Karpas-422 (cell line): ENCODE results near the gene PILRA. TPM values are rescaled to one million over a fixed set of nuclear protein-coding genes. Genes with fewer than 3 reads are reported as not detected.
A peak's percentile ranks its signal among the peaks of the same experiment; 100 is the strongest.
"Not testable (repeated sequence)": the region's sequence is repeated elsewhere in the genome, so short reads cannot be mapped to it uniquely, and the experiment has no call there.

Source experiments
- DNase-seq: peaks from one replicate; pipeline ENCODE4 v3.0.0-alpha.2; 2015
- H2AFZ ChIP-seq: fragments of 200-600 bp; sonication (generic); 2 replicates; pipeline ENCODE4 v1.6.1; 2014; ENCODE audit warnings: antibody characterized with exemption, low read length, mixed read lengths
- H3K27ac ChIP-seq: fragments of 200-600 bp; sonication (generic); 2 replicates; pipeline ENCODE4 v1.5.1; 2014; ENCODE audit warnings: mild to moderate bottlenecking, low read length, moderate library complexity
- H3K27me3 ChIP-seq: fragments of 200-600 bp; sonication (generic); 2 replicates; pipeline ENCODE4 v1.6.1; 2014; ENCODE audit warnings: low read length, mixed read lengths
- H3K36me3 ChIP-seq: fragments of 200-600 bp; sonication (generic); 2 replicates; pipeline ENCODE4 v1.6.1; 2014; ENCODE audit warnings: low read length, mixed read lengths; ENCODE audit not compliant: insufficient read depth
- H3K4me1 ChIP-seq: fragments of 200-600 bp; sonication (generic); 2 replicates; pipeline ENCODE4 v1.6.1; 2014; ENCODE audit warnings: mild to moderate bottlenecking, low read length, mixed read lengths
- H3K4me2 ChIP-seq: fragments of 200-600 bp; sonication (generic); 2 replicates; pipeline ENCODE4 v1.6.1; 2014; ENCODE audit warnings: low read length, low read depth, mild to moderate bottlenecking; ENCODE audit not compliant: poor library complexity, severe bottlenecking
- H3K4me3 ChIP-seq: fragments of 200-600 bp; sonication (generic); 2 replicates; pipeline ENCODE4 v1.5.1; 2014; ENCODE audit warnings: mild to moderate bottlenecking, antibody characterized with exemption, low read length, mixed read lengths
- H3K79me2 ChIP-seq: fragments of 200-600 bp; sonication (generic); 2 replicates; pipeline ENCODE4 v1.6.1; 2014; ENCODE audit warnings: mild to moderate bottlenecking, low read length, mixed read lengths
- H3K9ac ChIP-seq: fragments of 200-600 bp; sonication (generic); 2 replicates; pipeline ENCODE4 v1.6.0; 2014; ENCODE audit warnings: low read length
- H3K9me2 ChIP-seq: fragments of 200-600 bp; sonication (generic), shearing (Covaris generic); replicated peaks from 2 replicates; pipeline ENCODE4 v1.6.0; 2014; ENCODE audit warnings: mild to moderate bottlenecking, low read length, moderate library complexity; ENCODE audit not compliant: insufficient read depth
- H3K9me3 ChIP-seq: fragments of 300-700, 200-600 bp; sonication (generic); 2 replicates; pipeline ENCODE4 v1.6.1; 2014; ENCODE audit warnings: low read length, mixed read lengths
- H4K20me1 ChIP-seq: fragments of 200-600 bp; sonication (generic); 2 replicates; pipeline ENCODE4 v1.6.1; 2014; ENCODE audit warnings: mild to moderate bottlenecking, antibody characterized with exemption, low read length, low read depth; ENCODE audit not compliant: insufficient read depth
- total RNA-seq: library from RNA; depleted of rRNA; stranded (reverse); fragments of >200 nt; shearing (Covaris generic); gene quantifications from 2 replicates; pipeline ENCODE4 v1.2.3, GENCODE V29; 2014; ENCODE audit warnings: low replicate concordance

The PILRA gene
- total RNA-seq, 1 experiment from 2014 or later: 2.4 TPM

- H3K36me3 ChIP-seq: peaks cover 33% of the 10 kb centered on the region
- no peaks in the 10 kb centered on the region for H3K9me2 ChIP-seq
- no peak overlapping the region for H3K4me2 ChIP-seq
- no peak for DNase-seq
- H3K79me2 ChIP-seq: no peaks in the 10 kb centered on the region
- H3K4me1 ChIP-seq: peaks cover 29% of the 10 kb centered on the region
- H3K27me3 ChIP-seq: no peaks in the 10 kb centered on the region
- no peak overlapping the region for H3K9ac ChIP-seq
- H4K20me1 ChIP-seq: no peaks in the 10 kb centered on the region
- H3K27ac ChIP-seq: no peak overlapping the region
- H3K9me3 ChIP-seq: no peaks in the 10 kb centered on the region
- H2AFZ ChIP-seq: no peak overlapping the region
- H3K4me3 ChIP-seq: no peak overlapping the region
These were observed 10.2 kb upstream of the PILRA start for GRCh38 chr7:100363098-100363497.

GRCh38 chr7:100363797-100364196 lies 9.5 kb upstream of the PILRA start:
- not testable (repeated sequence) for H3K9me2 ChIP-seq, H3K27me3 ChIP-seq, H2AFZ ChIP-seq, DNase-seq, H3K4me2 ChIP-seq, H3K9me3 ChIP-seq, H3K9ac ChIP-seq, H4K20me1 ChIP-seq, H3K4me3 ChIP-seq, H3K27ac ChIP-seq, H3K79me2 ChIP-seq
- Histone ChIP-seq H3K36me3 (peaks cover 32% of the 10 kb centered on the region), H3K4me1 (peaks cover 36% of the 10 kb centered on the region)

DNA sequence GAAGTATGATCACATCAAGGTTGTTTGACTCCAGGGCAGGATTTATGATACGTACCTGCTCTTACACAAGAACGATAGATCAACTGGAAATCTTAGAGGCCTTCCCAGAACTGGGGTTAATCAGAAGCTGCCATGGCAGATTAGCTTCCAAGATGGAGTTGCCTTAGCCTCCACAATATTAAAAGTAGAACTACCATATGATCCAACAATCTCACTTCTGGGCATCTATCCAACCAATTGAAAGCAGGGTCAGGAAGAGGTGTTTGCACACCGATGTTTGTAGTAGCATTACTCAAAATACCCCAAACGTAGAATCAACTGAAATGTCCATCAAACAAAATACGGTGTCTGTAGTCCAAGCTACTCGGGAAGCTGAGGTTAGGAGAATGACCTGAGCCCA lies 8.8 kb upstream of the PILRA start:
- Histone ChIP-seq H4K20me1 (no peaks in the 10 kb centered on the region), H3K9me3 (no peaks in the 10 kb centered on the region)
- DNase-seq: no peak

DNA sequence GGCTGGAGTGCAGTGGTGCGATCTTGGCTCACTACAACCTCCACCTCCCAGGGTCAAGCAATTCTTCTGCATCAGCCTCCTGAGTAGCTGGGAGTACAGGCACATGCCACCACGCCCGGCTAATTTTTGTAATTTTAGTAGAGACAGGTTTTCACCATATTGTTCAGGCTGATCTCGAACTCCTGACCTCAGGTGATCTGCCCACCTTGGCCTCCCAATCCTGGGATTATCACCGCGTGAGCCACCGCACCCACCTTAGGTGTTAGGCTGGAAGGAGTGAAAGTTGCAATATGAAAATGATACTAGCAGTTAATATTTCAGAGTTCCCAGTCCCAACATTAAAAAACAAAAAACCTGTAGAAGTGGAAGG lies 7.3 kb upstream of the PILRA start:
- not testable (repeated sequence) for DNase-seq, H3K79me2 ChIP-seq, H3K9me2 ChIP-seq, H4K20me1 ChIP-seq, H3K4me2 ChIP-seq, H2AFZ ChIP-seq, H3K4me3 ChIP-seq, H3K27me3 ChIP-seq, H3K9me3 ChIP-seq
- H3K9ac ChIP-seq: 0 out of 2 replicates have a peak overlapping the region, but pooled peaks have one; percentile 21
- peaks cover 19% of the 10 kb centered on the region; the same call in 1 of the 2 replicates for H3K36me3 ChIP-seq
- H3K27ac ChIP-seq: peak overlapping the region; percentile 96
- peaks cover 53% of the 10 kb centered on the region for H3K4me1 ChIP-seq

More for the DNA sequence above, 8.8 kb upstream of the PILRA start:
- H3K4me2 ChIP-seq: no peak overlapping the region
- no peak overlapping the region for H3K4me3 ChIP-seq
- H3K79me2 ChIP-seq: no peaks in the 10 kb centered on the region
- no peaks in the 10 kb centered on the region for H3K27me3 ChIP-seq
- no peaks in the 10 kb centered on the region for H3K9me2 ChIP-seq
- no peak overlapping the region for H3K9ac ChIP-seq
- no peak overlapping the region for H3K27ac ChIP-seq
- H2AFZ ChIP-seq: no peak overlapping the region
- peaks cover 43% of the 10 kb centered on the region for H3K4me1 ChIP-seq
- H3K36me3 ChIP-seq: peaks cover 27% of the 10 kb centered on the region

DNA sequence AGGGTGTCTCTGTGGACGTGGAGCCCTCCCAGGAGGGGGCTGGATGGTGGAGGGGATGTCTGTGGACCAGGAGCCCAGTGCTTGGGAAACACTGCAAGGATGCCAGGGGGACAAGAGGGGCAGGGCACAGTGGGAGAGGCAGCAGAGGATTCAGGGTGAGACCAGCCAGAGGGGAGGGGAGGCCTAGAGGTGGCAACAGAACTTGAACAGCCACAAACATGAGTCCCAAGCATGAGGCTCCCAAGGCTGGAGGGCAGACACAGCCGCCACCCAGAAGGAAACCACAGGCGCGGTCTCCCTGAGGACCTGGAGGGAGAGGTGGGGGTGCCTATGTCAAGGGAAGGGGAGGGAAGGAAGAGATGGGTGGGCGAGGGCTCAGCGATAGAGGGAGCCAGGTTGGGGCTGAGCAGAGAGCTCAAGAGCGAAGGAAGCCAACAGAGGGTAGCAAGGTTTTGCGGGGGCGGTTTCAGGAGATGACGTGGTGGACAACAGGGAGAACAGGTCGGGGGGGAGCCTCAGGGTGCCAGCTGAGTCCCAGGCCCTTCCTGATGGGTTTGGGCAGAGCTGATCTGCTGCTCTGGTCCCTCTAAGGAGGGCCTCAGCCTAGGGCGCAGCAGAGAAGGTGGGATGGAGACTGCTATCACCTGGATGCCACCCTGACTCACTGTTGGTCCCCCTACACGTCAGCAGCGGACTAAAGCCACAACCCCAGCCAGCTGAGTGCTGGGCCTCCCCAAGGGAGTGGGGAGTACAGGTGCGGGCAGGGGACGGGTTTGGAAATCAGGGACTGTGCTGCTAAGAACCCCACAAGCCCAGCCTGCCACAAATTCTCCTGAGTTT lies 6.7 kb upstream of the PILRA start:
- H3K9me3 ChIP-seq: no peaks in the 10 kb centered on the region
- H3K4me1 ChIP-seq: peaks cover 53% of the 10 kb centered on the region
- H3K27me3 ChIP-seq: no peaks in the 10 kb centered on the region
- no peaks in the 10 kb centered on the region for H3K79me2 ChIP-seq
- no peak for DNase-seq
- H3K4me2 ChIP-seq: no peak overlapping the region
- H3K36me3 ChIP-seq: peaks cover 12% of the 10 kb centered on the region; the same call in 1 of the 2 replicates
- no peak overlapping the region for H2AFZ ChIP-seq
- H3K4me3 ChIP-seq: no peak overlapping the region
- H4K20me1 ChIP-seq: no peaks in the 10 kb centered on the region
- peak overlapping the region; percentile 24 for H3K9ac ChIP-seq
- H3K27ac ChIP-seq: peak overlapping the region; percentile 96
- no peaks in the 10 kb centered on the region for H3K9me2 ChIP-seq

- H3K4me3 ChIP-seq: no peak overlapping the region
- peaks cover 9% of the 10 kb centered on the region; the same call in 1 of the 2 replicates for H3K36me3 ChIP-seq
- no peak overlapping the region for H3K4me2 ChIP-seq
- H3K79me2 ChIP-seq: no peaks in the 10 kb centered on the region
- DNase-seq: no peak
- peak overlapping the region; percentile 96 for H3K27ac ChIP-seq
- H3K9me2 ChIP-seq: no peaks in the 10 kb centered on the region
- peak overlapping the region; percentile 24 for H3K9ac ChIP-seq
- H2AFZ ChIP-seq: no peak overlapping the region
- H4K20me1 ChIP-seq: no peaks in the 10 kb centered on the region
- no peaks in the 10 kb centered on the region for H3K9me3 ChIP-seq
- H3K4me1 ChIP-seq: peaks cover 57% of the 10 kb centered on the region
- H3K27me3 ChIP-seq: no peaks in the 10 kb centered on the region
These were observed 6.1 kb upstream of the PILRA start for GRCh38 chr7:100367251-100367620.

DNA sequence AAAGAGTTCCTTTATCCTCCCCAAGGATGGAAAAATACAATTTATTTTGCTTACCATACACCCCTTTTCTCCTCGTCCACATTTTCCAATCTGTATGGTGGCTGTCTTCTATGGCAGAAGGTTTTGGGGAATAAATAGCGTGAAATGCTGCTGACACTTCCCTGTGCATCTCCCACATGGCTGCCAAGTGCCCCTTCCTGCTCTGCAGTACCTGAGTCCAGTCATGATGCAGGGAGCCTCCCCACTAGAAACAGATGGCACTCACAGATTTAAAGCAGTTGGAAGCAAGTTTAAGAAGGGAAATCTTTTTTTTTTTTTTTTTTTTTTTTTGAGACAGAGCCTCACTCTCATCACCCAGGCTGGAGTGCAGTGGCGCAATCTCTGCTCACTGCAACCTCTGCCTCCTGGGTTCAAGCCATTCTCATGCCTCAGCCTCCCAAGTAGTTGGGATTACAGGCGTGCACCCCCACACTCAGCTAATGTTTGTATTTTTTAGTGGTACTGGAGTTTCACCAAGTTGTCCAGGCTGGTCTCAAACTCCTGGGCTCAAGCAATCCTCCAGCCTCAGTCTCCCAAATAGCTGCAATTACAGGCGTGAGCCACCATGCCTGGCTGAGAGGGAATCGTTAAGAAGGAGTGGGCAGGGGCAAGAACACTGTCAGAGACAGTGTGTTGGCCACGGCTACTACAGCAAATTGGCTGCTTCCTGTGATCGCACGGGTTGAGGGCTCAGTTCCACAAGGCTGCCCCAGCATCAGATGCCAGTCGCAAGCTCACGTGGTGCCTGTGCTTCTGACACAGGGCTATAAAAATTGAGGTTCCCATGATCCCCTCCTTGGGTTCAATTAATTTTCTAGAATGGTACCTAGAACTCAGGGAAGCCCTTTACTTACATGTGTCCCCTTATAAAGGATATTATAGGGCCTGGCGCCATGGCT lies 5.3 kb upstream of the PILRA start:
- Histone ChIP-seq H3K27ac (peak overlapping the region; percentile 96), H3K4me3 (no peak overlapping the region), H3K4me1 (peaks cover 62% of the 10 kb centered on the region), H3K27me3 (no peaks in the 10 kb centered on the region), H3K9me3 (no peaks in the 10 kb centered on the region), H3K9ac (peak overlapping the region; percentile 72), H4K20me1 (no peaks in the 10 kb centered on the region), H2AFZ (no peak overlapping the region), H3K36me3 (peaks cover 7% of the 10 kb centered on the region; the same call in 1 of the 2 replicates), H3K4me2 (peak overlapping the region; percentile 59), H3K79me2 (no peaks in the 10 kb centered on the region), H3K9me2 (no peaks in the 10 kb centered on the region)
- peak; percentile 66 for DNase-seq

DNA sequence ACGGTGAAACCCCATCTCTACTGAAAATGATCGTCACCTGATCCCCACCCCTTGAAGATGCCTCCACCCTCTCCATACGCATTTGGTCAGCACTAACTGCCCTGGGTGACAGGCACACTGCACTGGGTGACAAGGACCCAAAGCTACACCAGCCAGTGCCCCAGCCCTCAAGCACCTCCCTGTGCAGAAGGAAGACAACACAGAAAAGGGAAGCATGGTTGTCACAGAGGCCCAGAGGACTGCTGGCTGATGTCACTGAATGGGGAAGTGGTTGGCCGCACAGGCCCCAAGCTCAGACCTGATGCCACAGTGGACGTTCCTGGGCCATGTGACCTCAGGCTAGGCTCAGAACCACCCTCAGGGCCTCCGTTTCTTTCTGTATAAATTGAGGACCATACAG lies 4.2 kb upstream of the PILRA start:
- no peaks in the 10 kb centered on the region for H3K79me2 ChIP-seq
- no peaks in the 10 kb centered on the region for H3K36me3 ChIP-seq
- H3K4me3 ChIP-seq: no peak overlapping the region
- peak; percentile 92 for DNase-seq
- H3K9ac ChIP-seq: peak overlapping the region; percentile 72
- peak overlapping the region; percentile 59 for H3K4me2 ChIP-seq
- H3K27ac ChIP-seq: peak overlapping the region; percentile 96
- H3K9me3 ChIP-seq: no peaks in the 10 kb centered on the region
- no peaks in the 10 kb centered on the region for H4K20me1 ChIP-seq
- no peaks in the 10 kb centered on the region for H3K9me2 ChIP-seq
- H3K4me1 ChIP-seq: peaks cover 62% of the 10 kb centered on the region
- H3K27me3 ChIP-seq: no peaks in the 10 kb centered on the region
- no peak overlapping the region; the same call in 1 of the 2 replicates for H2AFZ ChIP-seq
